Medulla oblongata (tissue), 1 donor: ENCODE measurements around the gene FAM219B.
"Not testable (repeated sequence)": the region's sequence is repeated elsewhere in the genome, so short reads cannot be mapped to it uniquely, and the experiment has no call there.

ENCODE experiments used
- DNase-seq: peaks from one replicate; pipeline ENCODE4 v3.0.0-alpha.2; 2015; ENCODE audit errors: extremely low spot score

The FAM219B gene

DNA sequence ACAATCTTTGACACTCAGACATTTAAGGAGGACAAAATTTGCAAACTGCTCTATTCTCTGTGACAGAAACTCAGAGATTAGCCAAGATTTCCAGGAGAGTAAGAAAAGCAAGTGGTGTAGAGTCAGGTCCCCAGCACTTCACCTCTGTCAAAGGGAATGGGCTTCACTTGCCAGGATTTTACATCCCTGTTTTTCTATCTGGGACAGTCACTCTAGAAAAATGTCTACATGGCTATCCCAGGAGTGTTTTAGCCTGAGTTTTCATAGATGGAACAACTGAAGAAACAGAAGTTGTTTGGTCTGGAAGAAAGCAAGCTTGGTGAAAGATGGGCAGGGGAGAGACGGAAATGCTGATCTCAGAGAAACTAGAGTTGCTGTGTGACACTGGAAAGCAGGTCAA, 3.0 kb downstream of the FAM219B start:
- DNase-seq, result no peak

- no peak for DNase-seq
These were observed 4.2 kb downstream of the FAM219B start for GRCh38 chr15:74902295-74903075.

GRCh38 chr15:74901612-74902063, 5.0 kb downstream of the FAM219B start:
- peak; percentile 54 for DNase-seq

- no peak for DNase-seq
These were observed 9.3 kb downstream of the FAM219B start for GRCh38 chr15:74897300-74897701.

GRCh38 chr15:74896316-74896715, 10.3 kb downstream of the FAM219B start:
- no peak for DNase-seq

DNA sequence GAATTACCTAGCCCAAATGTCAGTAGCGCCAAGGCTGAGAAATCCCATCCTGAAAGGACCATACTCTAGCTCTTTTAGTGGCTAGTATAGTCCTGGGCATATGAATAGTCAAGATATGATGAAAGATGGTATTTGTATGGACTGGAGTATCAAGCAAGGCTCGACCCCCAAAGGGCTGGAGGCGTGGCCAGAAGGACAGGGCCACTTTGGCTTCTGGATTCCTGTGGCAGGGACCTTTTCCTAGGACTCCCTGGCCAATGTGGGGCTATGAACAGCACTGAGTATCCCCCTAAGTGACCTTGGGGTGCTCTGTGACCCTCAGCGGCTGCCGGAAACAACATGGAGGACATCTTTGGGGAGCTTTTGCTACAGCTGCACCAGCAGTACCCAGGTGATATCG, 10.8 kb downstream of the FAM219B start:
- DNase-seq, result no peak

- not testable (repeated sequence) for DNase-seq
These were observed 12.3 kb downstream of the FAM219B start for GRCh38 chr15:74894383-74894782.

GRCh38 chr15:74893627-74894026, 13.0 kb downstream of the FAM219B start:
- no peak for DNase-seq

GRCh38 chr15:74892931-74893330, 13.7 kb downstream of the FAM219B start:
- DNase-seq, result no peak

DNA sequence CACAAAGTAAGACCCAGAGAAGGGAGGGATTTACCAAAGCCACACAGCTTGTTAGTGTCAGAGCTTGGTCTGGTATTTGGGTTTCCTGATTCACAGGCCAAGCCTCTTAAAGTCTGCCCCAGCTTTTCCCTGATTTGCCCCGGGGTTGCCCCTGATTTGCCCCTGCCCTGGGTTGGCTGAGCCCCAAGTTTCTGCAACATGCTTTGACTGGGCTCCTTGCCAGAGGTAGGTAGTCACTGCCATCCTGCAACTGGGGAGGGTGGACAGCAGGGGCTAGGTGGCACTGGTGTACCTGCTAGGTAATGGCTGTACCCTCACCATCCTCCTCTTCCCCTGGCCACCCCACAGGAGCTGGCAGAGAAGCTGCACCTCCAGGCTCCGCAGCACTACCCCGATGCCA, 14.3 kb downstream of the FAM219B start:
- DNase-seq, result no peak

DNA sequence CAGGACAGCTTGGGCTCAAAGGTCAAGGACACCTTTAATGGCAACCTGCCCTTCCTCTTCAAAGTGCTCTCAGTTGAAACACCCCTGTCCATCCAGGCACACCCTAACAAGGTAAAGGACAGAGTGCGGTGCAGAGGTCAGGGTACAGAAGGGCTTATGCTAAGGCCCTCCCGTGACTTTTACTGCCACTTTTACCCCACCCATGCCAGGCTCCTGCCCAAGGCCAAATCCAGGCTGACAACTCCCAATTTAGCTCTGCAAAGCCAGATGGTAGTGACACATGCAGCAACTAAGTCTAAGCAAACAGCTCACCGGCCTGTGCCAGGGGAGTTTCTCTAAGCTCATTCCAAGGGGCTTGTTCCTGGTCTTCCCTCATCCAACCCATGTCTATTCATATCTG, 15.2 kb downstream of the FAM219B start:
- no peak for DNase-seq

DNA sequence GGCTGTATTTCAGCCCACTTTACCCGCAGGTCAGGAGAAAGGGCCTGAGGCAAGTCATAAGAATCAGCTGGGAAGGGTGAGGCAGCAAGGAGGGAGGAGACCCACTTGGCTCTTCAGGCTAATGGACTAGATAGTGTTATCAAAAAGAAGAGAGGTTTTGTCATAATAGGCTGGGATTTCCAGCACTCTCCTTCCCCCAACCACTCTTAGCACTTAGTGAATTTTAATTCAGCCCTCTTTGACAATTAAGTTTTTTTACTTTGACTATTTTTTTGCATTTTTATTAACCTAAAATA, 16.0 kb downstream of the FAM219B start:
- no peak for DNase-seq

DNA sequence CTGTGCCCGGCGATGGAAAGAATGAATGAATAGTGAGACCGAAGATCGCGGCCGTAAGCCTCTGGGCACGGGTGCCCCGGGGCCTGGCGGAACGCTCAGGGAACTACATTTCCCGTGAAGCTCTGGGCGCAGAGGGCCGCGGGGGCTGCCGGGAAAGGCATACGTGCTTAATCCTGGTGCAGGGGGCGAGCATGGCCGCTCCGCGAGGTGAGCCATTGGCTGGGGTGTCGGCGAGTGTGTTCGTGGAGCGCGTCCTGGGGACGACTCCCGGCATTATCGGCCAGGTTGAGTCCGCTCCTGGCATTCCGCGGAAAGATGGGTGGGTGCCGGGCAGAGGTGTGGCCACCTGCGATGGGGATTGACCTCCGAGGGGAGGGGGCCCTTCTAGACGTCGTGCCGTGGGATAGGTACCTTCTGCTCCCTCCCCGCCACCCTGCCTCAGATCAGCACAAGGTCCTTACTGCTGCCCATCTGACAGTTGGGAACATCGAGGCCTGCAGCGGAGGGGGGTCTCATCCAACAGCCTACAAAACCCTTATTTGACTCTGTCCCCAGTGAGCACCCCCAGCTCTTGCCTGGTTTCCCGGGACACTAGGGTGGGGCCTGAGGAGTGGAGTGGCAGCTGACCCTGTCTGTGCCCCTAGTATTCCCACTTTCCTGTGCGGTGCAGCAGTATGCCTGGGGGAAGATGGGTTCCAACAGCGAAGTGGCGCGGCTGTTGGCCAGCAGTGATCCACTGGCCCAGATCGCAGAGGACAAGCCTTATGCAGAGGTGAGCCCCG, 16.6 kb downstream of the FAM219B start, which contains the start of gene MPI:
MPI (plus strand) TSS at position 160 of the 782 bp plus-strand sequence; CDS start at position 192, 32 bp downstream.
- DNase-seq, result peak; percentile 92

DNA sequence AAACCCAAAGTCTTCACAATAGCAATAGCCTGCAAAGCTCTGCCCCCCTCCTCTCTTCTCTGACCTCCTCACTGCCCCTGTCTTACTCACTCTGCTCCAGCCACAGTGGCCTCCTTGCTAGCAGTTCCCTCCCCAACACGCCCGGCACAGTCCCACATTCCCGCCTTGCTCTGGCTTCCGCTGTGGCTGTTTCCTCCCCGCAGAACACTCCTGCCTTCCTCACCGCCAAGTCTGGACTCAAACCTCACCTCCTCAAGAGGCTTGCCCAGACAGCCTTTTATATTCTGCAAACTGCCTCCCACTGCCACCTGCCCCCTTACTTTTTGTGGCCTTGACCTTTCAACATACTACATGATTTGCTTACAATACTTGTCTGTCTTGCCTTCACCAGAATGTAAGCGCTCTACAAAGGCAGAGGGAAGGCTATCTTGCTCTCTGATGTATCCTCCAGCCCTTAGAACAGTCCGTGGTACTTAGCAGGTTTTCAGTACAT, 17.2 kb downstream of the FAM219B start:
- DNase-seq, result no peak

DNA sequence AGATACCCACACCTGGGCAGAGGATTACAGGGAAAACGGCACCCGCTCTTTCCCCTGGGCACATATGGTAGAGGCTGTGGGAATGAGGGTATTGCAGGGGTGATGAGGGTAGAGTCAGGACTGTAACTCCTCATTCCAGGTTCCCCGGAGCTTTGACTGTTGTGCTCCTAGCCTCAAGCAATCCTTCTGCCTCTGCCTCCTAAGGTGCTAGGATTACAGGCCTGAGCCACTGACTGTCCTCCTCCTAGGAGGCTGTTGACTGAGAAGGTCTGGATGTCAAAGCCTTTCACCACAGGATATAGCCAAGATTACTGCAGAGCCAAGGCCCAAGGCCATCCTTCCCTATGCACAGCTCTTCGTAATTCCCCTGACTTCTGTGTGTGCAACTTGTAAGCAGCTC, 17.9 kb downstream of the FAM219B start:
- DNase-seq, result no peak

DNA sequence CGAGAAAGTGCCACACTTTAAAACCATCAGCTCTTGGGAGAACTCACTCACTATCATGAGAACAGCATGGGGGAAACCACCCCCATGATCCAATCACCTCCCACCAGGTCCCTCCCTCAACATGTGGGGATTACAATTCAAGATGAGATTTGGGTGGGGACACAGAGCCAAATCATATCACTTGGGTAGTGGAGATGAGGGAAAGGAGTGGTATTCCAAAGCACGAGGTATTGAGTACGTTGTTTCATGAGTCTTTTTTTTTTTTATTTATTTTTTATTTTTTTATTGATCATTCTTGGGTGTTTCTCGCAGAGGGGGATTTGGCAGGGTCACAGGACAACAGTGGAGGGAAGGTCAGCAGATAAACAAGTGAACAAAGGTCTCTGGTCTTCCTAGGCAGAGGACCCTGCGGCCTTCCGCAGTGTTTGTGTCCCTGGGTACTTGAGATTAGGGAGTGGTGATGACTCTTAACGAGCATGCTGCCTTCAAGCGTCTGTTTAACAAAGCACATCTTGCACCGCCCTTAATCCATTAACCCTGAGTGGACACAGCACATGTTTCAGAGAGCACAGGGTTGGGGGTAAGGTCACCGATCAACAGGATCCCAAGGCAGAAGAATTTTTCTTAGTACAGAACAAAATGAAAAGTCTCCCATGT, 19.0 kb downstream of the FAM219B start:
- DNase-seq, result not testable (repeated sequence)

GRCh38 chr15:74885461-74885860, 21.2 kb downstream of the FAM219B start:
- no peak for DNase-seq

GRCh38 chr15:74884428-74885223, 22.0 kb downstream of the FAM219B start:
- DNase-seq, result no peak

GRCh38 chr15:74882528-74882927, 24.1 kb downstream of the FAM219B start:
- DNase-seq, result no peak

- DNase-seq, result no peak
These were observed 28.4 kb downstream of the FAM219B start for GRCh38 chr15:74878273-74878672.

- peak; percentile 49 for DNase-seq
These were observed 32.8 kb downstream of the FAM219B start for GRCh38 chr15:74873756-74874424.
